Stimulated activated CD4-positive, alpha-beta T cell treated with anti-CD3 and anti-CD28 coated beads, Interleukin-4, amount 100 ng/mL, for 48 hours (primary cell): ENCODE results near the gene POU3F3.

Experiments
- DNase-seq, 2 donors: peaks; one replicate each; pipeline ENCODE4 v3.0.0-alpha.2; 2020; ENCODE audit warnings: low read depth in 2 of 2

The POU3F3 gene

GRCh38 chr2:104853534-104854497, at the start of gene POU3F3:
Gene POU3F3 (plus strand): TSS chr2:104854115. CDS start chr2:104855511, 1,396 bp downstream.
- no peak for DNase-seq

GRCh38 chr2:104804148-104804890, 49.6 kb upstream of the POU3F3 start:
- DNase-seq, result no peak

- DNase-seq, result no peak
These were observed 41.6 kb upstream of the POU3F3 start for GRCh38 chr2:104812286-104812685.

DNA sequence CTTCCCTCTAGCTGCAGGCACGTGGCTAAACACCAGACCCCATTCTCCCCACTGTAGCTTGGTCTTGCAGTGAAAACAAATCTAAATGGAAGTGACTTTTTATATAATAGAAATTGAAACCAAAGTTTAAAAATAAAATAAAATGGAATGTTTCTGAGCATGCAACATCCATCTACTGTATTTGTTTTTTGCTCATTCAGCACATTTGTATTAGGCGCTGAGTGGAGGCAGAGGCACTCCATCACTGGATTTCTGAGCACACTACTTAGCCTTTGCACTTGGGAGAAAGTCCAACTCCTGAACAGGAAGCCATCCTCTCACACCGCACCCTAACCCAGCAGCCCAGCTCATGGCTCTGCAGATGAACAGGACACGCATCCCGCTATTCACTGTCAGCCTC, 37.8 kb upstream of the POU3F3 start:
- no peak for DNase-seq

- no peak for DNase-seq
These were observed 35.7 kb upstream of the POU3F3 start for GRCh38 chr2:104818264-104818663.

DNA sequence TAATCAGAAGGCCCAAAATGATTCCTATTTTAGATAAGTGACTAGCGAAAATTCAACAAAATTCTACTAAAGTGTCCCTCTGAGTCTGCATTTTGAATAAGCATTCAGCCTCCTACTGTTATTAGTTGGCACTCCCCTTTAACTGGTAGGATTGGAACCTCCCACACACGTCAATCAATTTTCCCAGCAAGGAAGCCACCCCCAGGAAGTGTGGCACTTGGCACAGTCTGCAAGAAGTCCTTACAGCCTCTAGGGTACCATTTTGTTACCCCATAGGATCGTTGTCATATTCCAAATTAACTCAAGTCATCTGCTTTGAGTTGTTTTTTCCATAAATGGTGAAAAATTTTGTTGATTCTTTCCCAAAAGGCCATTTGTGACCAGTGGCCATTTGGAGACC, 33.8 kb upstream of the POU3F3 start:
- DNase-seq, result no peak

- no peak for DNase-seq
These were observed 28.6 kb upstream of the POU3F3 start for GRCh38 chr2:104825124-104825865.

DNA sequence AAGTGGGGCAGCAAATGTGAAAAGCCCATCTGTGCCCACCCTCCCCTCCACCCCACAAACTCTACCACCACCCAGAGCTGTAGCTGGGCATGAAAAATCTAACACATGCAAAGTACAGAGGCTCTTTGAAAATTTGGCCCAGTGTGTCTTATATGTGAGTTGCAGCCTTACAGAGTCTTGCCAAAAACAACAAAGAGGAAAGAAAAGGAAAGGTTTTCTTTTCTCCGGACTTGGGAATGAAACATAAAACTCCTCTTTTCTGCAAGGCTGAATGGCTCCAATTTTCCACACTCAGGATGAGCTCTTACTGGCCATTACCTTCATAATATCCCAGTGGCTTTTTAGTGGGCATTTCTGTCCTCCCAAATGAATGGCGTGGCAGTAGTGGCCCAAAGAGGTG, 27.9 kb upstream of the POU3F3 start:
- DNase-seq, result no peak

GRCh38 chr2:104831742-104832141, 22.2 kb upstream of the POU3F3 start:
- no peak for DNase-seq

DNA sequence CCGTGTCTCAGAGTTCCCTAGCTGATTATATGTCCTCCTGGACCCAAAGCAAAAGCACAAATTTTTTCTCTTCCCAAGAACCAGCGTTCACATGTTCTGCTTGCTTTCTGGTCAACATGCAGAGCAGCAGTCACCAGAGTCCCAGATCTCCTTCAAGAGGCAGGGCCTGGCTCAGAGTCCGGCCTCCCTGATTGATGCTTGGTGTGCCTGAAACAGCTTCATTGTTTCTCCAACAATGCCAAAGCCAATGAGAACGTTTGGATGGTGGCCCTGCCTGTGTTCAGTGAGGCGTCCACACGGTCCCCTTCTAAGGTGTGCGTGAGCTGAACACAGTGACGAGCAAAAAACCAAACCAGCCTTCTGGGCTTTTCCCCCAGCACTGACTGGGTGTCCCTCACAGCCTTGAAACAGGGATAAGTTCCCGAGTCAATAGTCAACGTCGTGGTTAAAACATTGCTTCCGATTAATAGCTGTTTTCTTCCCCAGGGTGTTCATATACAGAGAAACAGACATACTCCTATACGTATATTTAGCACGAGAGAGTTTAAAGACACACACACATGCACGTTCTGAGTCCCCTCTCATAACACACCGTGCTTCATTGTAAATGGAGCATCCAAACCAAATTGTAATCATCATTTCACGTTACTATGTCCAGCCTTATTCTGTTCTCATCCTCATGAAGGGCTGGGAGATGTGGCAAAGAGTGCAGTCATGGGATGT, 19.3 kb upstream of the POU3F3 start:
- no peak for DNase-seq

GRCh38 chr2:104836265-104836664, 17.6 kb upstream of the POU3F3 start:
- DNase-seq, result no peak

DNA sequence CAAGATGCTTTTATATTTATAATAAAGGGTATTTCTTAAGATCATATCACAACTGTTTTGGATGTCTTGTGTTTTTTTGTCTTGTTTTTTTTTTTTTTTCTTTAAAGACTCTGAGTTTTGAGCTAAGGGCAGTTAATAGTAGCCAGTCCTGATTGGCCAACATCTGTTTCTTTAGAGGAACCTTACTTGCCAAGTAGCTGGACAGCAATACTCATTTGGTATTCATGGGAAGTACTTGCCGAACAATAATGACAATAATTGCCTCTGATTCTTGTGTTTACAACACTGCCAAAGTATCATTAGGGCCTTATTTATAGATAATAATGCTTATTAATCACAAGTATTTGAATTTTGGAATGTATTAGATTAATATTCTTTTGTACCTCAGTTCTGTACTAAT, 17.1 kb upstream of the POU3F3 start:
- no peak for DNase-seq

- DNase-seq, result no peak
These were observed 13.8 kb upstream of the POU3F3 start for GRCh38 chr2:104840156-104840555.

GRCh38 chr2:104840893-104841585, 12.9 kb upstream of the POU3F3 start:
- DNase-seq, result no peak

DNA sequence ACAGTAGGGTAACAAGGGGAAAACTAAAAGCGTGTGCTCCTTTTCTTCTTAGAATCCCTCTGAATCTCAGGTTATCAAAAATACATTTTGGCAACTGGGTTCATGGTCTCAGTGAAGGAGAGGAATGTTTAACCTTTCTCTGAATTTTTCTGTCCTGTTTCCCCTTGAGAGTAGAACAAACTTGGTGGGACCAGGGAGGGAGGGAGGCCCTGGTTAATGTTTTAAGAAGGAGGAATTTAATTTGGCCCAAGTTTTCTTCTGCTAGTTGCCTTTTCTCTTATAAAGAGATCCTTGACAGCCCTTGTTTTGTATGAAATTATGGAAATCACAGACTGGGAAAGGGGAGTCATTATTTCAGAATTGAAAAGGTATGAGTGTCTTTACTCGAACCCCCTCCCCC, 12.2 kb upstream of the POU3F3 start:
- no peak for DNase-seq

DNA sequence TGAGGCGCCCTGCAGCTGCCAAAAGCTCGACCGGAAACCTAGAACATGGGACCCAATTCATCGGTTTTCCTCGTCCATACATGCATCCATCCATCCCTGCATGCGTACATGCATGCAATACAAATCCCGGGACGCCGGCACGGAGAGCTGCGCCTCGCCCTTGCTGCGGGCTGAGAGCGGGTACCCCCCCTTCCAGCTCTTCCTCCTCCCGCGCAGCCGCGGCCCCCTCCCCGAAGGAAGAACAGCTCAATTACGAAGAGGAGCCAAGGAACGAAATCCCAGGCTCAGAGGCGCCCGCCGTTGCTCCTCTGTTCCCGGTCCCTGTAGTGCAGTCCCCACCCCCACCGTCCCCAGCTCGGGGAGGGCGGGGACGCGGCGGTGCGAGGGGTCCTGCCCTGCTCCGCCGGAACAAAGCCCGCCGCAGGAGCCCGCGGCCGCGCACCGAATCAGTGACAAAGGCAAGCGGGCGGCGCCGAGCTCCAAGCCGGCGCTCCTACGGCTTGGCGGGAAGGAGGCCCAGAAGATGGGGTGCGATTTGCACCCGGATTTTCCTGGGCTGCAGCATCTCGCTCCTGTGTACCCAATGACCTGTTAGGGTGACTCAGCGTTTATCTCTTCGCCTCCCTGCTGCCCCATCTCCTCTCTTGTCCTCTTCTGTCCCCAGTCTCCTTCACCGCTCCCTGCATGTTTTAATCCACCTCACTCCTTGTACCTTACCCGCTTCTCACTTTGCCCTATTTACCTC, 8.9 kb upstream of the POU3F3 start:
- no peak for DNase-seq

- DNase-seq, result no peak
These were observed 8.4 kb upstream of the POU3F3 start for GRCh38 chr2:104845552-104845931.

DNA sequence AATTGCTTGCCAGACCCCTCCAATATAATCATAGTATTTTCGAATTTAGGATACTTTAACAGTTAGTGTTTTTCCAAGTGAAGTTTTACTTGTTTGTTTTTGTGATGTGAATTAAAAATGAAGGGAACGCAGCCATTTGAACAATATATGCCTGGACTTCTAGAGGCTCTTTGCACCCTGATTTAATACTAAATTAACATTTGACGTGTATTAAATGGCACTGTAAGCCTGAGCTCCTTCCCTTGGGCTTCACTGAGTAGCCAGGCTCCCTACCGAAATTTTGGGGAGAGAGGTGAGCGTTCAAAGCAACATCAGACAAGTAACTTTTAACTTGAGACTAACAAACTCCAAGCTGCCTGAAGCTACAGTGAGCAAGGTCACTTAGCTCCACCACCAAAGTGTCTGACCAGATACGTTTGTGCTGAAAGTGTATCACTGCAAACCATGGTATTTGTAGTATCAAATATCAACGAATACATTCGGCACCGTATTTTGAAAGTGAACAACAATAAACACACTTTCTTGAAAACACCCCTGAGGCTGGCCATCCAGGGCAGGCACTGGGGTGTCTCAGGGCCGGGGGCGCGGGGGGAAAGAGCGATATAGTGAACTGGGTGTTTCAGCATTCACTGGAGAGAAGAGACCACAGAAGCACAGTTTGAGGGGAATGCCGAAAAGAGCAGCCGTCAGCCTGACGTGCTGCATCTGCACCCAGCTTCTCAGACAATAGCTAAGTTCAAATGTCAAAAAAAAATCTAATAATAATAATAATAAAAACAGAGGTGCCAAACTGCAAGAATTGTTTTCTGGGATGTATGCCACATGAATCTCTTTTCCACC, 7.7 kb upstream of the POU3F3 start:
- DNase-seq, result no peak
